HepG2 (cell line): ENCODE measurements around the gene PTGIR. TPM values are rescaled to one million over a fixed set of nuclear protein-coding genes. Genes with fewer than 3 reads are reported as not detected.

Experiments used
- ATAC-seq: fragments of 200-7000 bp; cut with Tn5 transposase; 3 replicates; pipeline ENCODE4 v1.9.1; 2020; ENCODE audit warnings: mild to moderate bottlenecking, moderate library complexity
- BruUV-seq: library from RNA; stranded (reverse); fragments of 400-500 nt; replicated peaks from 2 replicates; lab custom pipeline; 2021; lab: Mats Ljungman, UMichigan
- CTCF ChIA-PET: fragments of 300-600 bp; formaldehyde crosslinking; extraction: SDS; loops from one replicate; lab custom pipeline; 2021; ENCODE audit warnings: low total read pairs, inconsistent platforms, low intra/inter-chr PET ratio; lab: Yijun Ruan, JAX
- POLR2A ChIA-PET: fragments of 350-600 bp; sonication (Branson Sonifier 250); formaldehyde crosslinking; loops from one replicate; lab custom pipeline; 2020; ENCODE audit warnings: antibody characterized with exemption, inconsistent platforms; lab: Yijun Ruan, JAX
- DNase-seq: peaks from one replicate; pipeline ENCODE4 v3.0.0-alpha.2; 2015; ENCODE audit warnings: low spot score
- FAIRE-seq: peaks from 3 replicates; lab custom pipeline; 2011; peaks lifted over from hg19 to GRCh38; lab: Jason Lieb, UNC
- H2AFZ ChIP-seq: one replicate; pipeline ENCODE4 v1.6.1; 2011; ENCODE audit warnings: low read length, inconsistent platforms
- H3K27ac ChIP-seq: fragments of 300-600 bp; 3 replicates; pipeline ENCODE4 v1.8.0; 2011; ENCODE audit warnings: mixed run types, mild to moderate bottlenecking, mixed read lengths, low read length, inconsistent platforms; ENCODE audit not compliant: insufficient read depth; ENCODE audit errors: extremely low read length
- H3K27me3 ChIP-seq, 2 experiments: fragments of 200-600 bp in 1 of 2; 2 replicates in 1 of 2; 3 replicates in 1 of 2; pipeline versions ENCODE4 v1.6.0 to v1.8.0; 2011; ENCODE audit warnings: low read length in 2 of 2, mild to moderate bottlenecking in 2 of 2, moderate library complexity in 2 of 2, inconsistent platforms in 1 of 2; ENCODE audit not compliant: insufficient read depth in 2 of 2, control insufficient read depth in 1 of 2
- H3K36me3 ChIP-seq, 2 experiments: fragments of 200-600 bp in 1 of 2; replicated peaks in 1 of 2; 2 replicates in 1 of 2; 3 replicates in 1 of 2; pipeline versions ENCODE4 v1.5.1 to v1.8.0; 2011; ENCODE audit warnings: low read length in 2 of 2, inconsistent platforms in 1 of 2; ENCODE audit not compliant: insufficient read depth in 2 of 2, control insufficient read depth in 1 of 2
- H3K4me1 ChIP-seq: 2 replicates; pipeline ENCODE4 v1.5.1; 2012; ENCODE audit warnings: low read length, inconsistent platforms; ENCODE audit not compliant: insufficient read depth
- H3K4me2 ChIP-seq: 2 replicates; pipeline ENCODE4 v1.6.0; 2011; ENCODE audit warnings: low read depth, low read length, inconsistent platforms
- H3K4me3 ChIP-seq, 3 experiments: fragments of 200-600 bp in 1 of 3; sonication (generic), shearing (Covaris generic) in 1 of 3; replicated peaks in 1 of 3; 2 replicates each; pipeline ENCODE4 v1.5.1; 2011 to 2016; ENCODE audit warnings: low read length in 3 of 3, inconsistent platforms in 2 of 3, low read depth in 2 of 3, mild to moderate bottlenecking in 2 of 3, control low read depth in 1 of 3, mixed read lengths in 1 of 3; ENCODE audit not compliant: insufficient read depth in 1 of 3
- H3K79me2 ChIP-seq: one replicate; pipeline ENCODE4 v1.6.1; 2011; ENCODE audit warnings: low read length, inconsistent platforms; ENCODE audit not compliant: insufficient read depth
- H3K9ac ChIP-seq: 2 replicates; pipeline ENCODE4 v1.6.0; 2011; ENCODE audit warnings: mild to moderate bottlenecking, low read depth, low read length, inconsistent platforms; ENCODE audit not compliant: insufficient read depth
- H3K9me3 ChIP-seq: 2 replicates; pipeline ENCODE4 v1.5.1; 2012; ENCODE audit warnings: mild to moderate bottlenecking, low read length
- H4K20me1 ChIP-seq: 2 replicates; pipeline ENCODE4 v1.6.0; 2011; ENCODE audit warnings: inconsistent platforms, mild to moderate bottlenecking, low read length, moderate library complexity; ENCODE audit not compliant: insufficient read depth
- BCL6 ChIP-seq: IDR thresholded peaks from 2 replicates; pipeline ENCODE4 v1.6.1; 2016; ENCODE audit warnings: missing genetic modification reagents, missing compliant biosample characterization
- CREB1 ChIP-seq, 2 experiments: fragments of 450-650 bp in 1 of 2; IDR thresholded peaks; 2 replicates each; pipeline ENCODE4 v1.6.1; 2016 to 2017; ENCODE audit warnings: control low read depth in 1 of 2, mild to moderate bottlenecking in 1 of 2, missing compliant biosample characterization in 1 of 2, missing genetic modification characterization in 1 of 2
- HNRNPL ChIP-seq: fragments of 200-400 bp; formaldehyde crosslinking; IDR thresholded peaks from 2 replicates; pipeline ENCODE4 v1.6.1; 2017; ENCODE audit warnings: mild to moderate bottlenecking, low read depth, low read length
- KLF11 ChIP-seq: IDR thresholded peaks from 2 replicates; pipeline ENCODE4 v1.6.1; 2016; ENCODE audit warnings: missing compliant biosample characterization
- MAZ ChIP-seq, 2 experiments: sonication (generic) in 1 of 2; formaldehyde crosslinking in 1 of 2; IDR thresholded peaks; 2 replicates each; pipeline versions ENCODE4 v1.5.0 to v1.6.1; 2012 to 2020; ENCODE audit warnings: low read depth in 2 of 2, mild to moderate bottlenecking in 2 of 2, borderline replicate concordance in 1 of 2, improper control_type of control experiment in 1 of 2, low read length in 1 of 2, missing genetic modification reagents in 1 of 2, moderate library complexity in 1 of 2
- NR3C1 ChIP-seq: sonication (generic); formaldehyde crosslinking; IDR thresholded peaks from 2 replicates; pipeline ENCODE4 v1.4.0; 2020; ENCODE audit warnings: missing genetic modification reagents
- PLRG1 ChIP-seq: fragments of 450-650 bp; conservative IDR thresholded peaks from 2 replicates; pipeline ENCODE4 v1.6.1; 2016
- YEATS2 ChIP-seq: sonication (generic); formaldehyde crosslinking; IDR thresholded peaks from 2 replicates; pipeline ENCODE4 v1.4.0; 2020; ENCODE audit warnings: missing genetic modification reagents, borderline replicate concordance
- ZBTB42 ChIP-seq: sonication (generic); formaldehyde crosslinking; IDR thresholded peaks from 2 replicates; pipeline ENCODE4 v1.5.0; 2020; ENCODE audit warnings: mild to moderate bottlenecking, missing genetic modification reagents
- ZC3H13 ChIP-seq: sonication (generic); formaldehyde crosslinking; IDR thresholded peaks from 2 replicates; pipeline ENCODE4 v1.8.1; 2023; ENCODE audit warnings: mild to moderate bottlenecking, missing genetic modification reagents, moderate library complexity
- ZNF235 ChIP-seq: sonication (generic); formaldehyde crosslinking; IDR thresholded peaks from 2 replicates; pipeline ENCODE4 v1.8.1; 2023; ENCODE audit warnings: mild to moderate bottlenecking, missing genetic modification reagents, borderline replicate concordance
- ZNF296 ChIP-seq: sonication (generic); formaldehyde crosslinking; conservative IDR thresholded peaks from 2 replicates; pipeline ENCODE4 v1.5.0; 2020; ENCODE audit warnings: mild to moderate bottlenecking, missing genetic modification reagents
- WGBS: methylation state at CpG from one replicate; pipeline ENCODE4 v1.1.6; 2017; ENCODE audit warnings: low lambda C conversion rate; 5-methylcytosine and 5-hydroxymethylcytosine counted together
- in situ Hi-C: cut with HindIII; loops from 2 replicates; pipeline ENCODE4 v1.10.0; 2017; ENCODE audit warnings: low pct_unique_long_range_greater_than_20kb; ENCODE audit not compliant: extremely low pct_ligation_motif_present
- intact Hi-C: fragments of 100-400 bp; cut with micrococcal nuclease; formaldehyde crosslinking; loops from one replicate; pipeline ENCODE4 v1.10.0; 2022; ENCODE audit not compliant: unreplicated experiment
- polyA plus RNA-seq, 8 experiments: library from polyadenylated mRNA; depleted of rRNA in 3 of 8; stranded (reverse) in 7 of 8; unstranded in 1 of 8; fragments of >200 nt; fragmentation: Illumina TruSeq in 4 of 8; extraction: Trizol in 4 of 8; gene quantifications; 2 replicates each; pipeline versions ENCODE4 v1.2.1 to v1.2.3, GENCODE V29; 2011 to 2016; ENCODE audit warnings: low read depth in 4 of 8, missing spikeins in 1 of 8, mixed read lengths in 1 of 8; ENCODE audit not compliant: insufficient read depth in 1 of 8
- total RNA-seq, 5 experiments: library from RNA; depleted of rRNA; stranded (reverse); fragments of >200 nt; fragmentation: Illumina TruSeq; extraction: Trizol; gene quantifications; 2 replicates each; pipeline ENCODE4 v1.2.3, GENCODE V29; 2016; ENCODE audit warnings: low read depth in 1 of 5
- TF ChIP-seq, protein P1 (sequence below): sonication (generic); formaldehyde crosslinking; IDR thresholded peaks from 2 replicates; pipeline ENCODE4 v1.9.0; 2021; ENCODE audit warnings: missing genetic modification reagents, borderline replicate concordance
- TF ChIP-seq, protein P2 (sequence below): sonication (generic); formaldehyde crosslinking; IDR thresholded peaks from 2 replicates; pipeline ENCODE4 v1.4.0; 2020; ENCODE audit warnings: missing genetic modification reagents
- TF ChIP-seq, protein P3 (sequence below): sonication (generic); formaldehyde crosslinking; IDR thresholded peaks from 2 replicates; pipeline ENCODE4 v1.4.0; 2020; ENCODE audit warnings: missing genetic modification reagents
- TF ChIP-seq, protein P4 (sequence below): sonication (generic); formaldehyde crosslinking; IDR thresholded peaks from 2 replicates; pipeline ENCODE4 v1.8.1; 2023; ENCODE audit warnings: mild to moderate bottlenecking, missing genetic modification reagents

PTGIR gene
- total and polyA plus RNA-seq, 2 of the 13 experiments (the other 11 are each of a cell fraction or from before 2014, with no cell fraction given): not detected

DNA sequence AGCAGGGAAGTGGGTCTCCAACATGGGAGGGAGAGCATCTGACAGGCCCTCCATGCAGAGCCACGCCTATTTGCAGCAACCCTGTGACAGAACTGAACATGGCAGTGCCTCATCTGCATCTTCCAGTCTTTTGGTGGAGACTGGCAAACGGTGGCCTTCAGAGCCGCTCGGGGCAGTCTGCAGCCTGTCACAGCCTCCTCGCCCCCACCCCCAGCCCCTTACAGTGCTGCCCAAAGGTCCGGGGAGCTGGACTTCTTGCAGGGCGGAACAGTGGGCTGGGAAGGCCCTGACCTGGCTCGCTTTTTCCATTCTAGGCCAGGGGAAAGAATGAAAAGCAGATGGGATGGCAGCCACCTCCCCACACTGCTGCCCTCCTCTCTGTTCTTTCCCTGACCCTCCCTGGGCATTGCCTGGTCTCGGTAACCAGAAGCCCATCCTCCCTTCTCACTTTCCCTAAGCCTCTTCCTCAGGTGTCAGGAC is 21.1 kb downstream of the PTGIR start:
- Histone ChIP-seq H3K4me1 (peaks cover 37% of the 10 kb centered on the region), H3K36me3 (peaks cover 26 to 39% of the 10 kb centered on the region in 2 experiments; a peak in 4 of 5 replicates), H3K79me2 (peaks cover 40% of the 10 kb centered on the region), H3K4me2 (peak overlapping the region; percentile 92), H3K27ac (peak overlapping the region; percentile 90), H2AFZ (no peak overlapping the region), H3K4me3 (peak overlapping the region; percentile 94 to 100 (median 98)), H3K9me3 (0 out of 2 replicates have a peak, but pooled peaks cover 4% of the 10 kb centered on the region), H3K27me3 (no peaks in the 10 kb centered on the region; a peak in 1 of 5 replicates), H4K20me1 (peaks cover 15% of the 10 kb centered on the region; the same call in 1 of the 2 replicates), H3K9ac (peak overlapping the region; percentile 97)
- CTCF ChIA-PET: no interaction called here
- in situ Hi-C loops: no loop called here
- WGBS: 40% methylated on average over 6 of the region's 9 CpGs
- ATAC-seq (peak; percentile 14), DNase-seq (no peak), FAIRE-seq (no peak)
- POLR2A ChIA-PET: interaction anchor here (0.9 to 2.2 kb wide), 6 partner anchors 8 to 110 kb away, joined by 3 to 12 read pairs (median 8); partner anchors contain the start of gene DACT3
- intact Hi-C loops: no loop called here
- BruUV-seq: TSS peak; percentile 29
- TF ChIP-seq ZNF235 (CRISPR knock-in tag): 0 out of 2 replicates have a peak, but pooled peaks have one; percentile 7
- no peak for TF ChIP-seq ZNF296 (CRISPR knock-in tag)
- no peak for TF ChIP-seq CREB1 (IDR thresholded peaks at IDR 0.05)
- no peak for TF ChIP-seq CREB1 (CRISPR knock-in tag; IDR thresholded peaks at IDR 0.05)
- no peak for TF ChIP-seq PLRG1
- TF ChIP-seq MAZ (IDR thresholded peaks at IDR 0.05; ENCODE audit: borderline replicate concordance, low read depth, low read length): no peak
- 0 out of 2 replicates have a peak, but pooled peaks have one; percentile 36 for TF ChIP-seq MAZ (CRISPR knock-in tag; IDR thresholded peaks at IDR 0.05; ENCODE audit: low read depth)
- TF ChIP-seq, protein P1, sequence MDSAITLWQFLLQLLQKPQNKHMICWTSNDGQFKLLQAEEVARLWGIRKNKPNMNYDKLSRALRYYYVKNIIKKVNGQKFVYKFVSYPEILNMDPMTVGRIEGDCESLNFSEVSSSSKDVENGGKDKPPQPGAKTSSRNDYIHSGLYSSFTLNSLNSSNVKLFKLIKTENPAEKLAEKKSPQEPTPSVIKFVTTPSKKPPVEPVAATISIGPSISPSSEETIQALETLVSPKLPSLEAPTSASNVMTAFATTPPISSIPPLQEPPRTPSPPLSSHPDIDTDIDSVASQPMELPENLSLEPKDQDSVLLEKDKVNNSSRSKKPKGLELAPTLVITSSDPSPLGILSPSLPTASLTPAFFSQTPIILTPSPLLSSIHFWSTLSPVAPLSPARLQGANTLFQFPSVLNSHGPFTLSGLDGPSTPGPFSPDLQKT: no peak
- TF ChIP-seq ZC3H13 (CRISPR knock-in tag): no peak
- TF ChIP-seq YEATS2: no peak
- TF ChIP-seq, protein P2, sequence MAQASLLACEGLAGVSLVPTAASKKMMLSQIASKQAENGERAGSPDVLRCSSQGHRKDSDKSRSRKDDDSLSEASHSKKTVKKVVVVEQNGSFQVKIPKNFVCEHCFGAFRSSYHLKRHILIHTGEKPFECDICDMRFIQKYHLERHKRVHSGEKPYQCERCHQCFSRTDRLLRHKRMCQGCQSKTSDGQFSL: no peak
- TF ChIP-seq ZBTB42: no peak
- TF ChIP-seq HNRNPL: 0 out of 2 replicates have a peak, but pooled peaks have one; percentile 37
- TF ChIP-seq, protein P3, sequence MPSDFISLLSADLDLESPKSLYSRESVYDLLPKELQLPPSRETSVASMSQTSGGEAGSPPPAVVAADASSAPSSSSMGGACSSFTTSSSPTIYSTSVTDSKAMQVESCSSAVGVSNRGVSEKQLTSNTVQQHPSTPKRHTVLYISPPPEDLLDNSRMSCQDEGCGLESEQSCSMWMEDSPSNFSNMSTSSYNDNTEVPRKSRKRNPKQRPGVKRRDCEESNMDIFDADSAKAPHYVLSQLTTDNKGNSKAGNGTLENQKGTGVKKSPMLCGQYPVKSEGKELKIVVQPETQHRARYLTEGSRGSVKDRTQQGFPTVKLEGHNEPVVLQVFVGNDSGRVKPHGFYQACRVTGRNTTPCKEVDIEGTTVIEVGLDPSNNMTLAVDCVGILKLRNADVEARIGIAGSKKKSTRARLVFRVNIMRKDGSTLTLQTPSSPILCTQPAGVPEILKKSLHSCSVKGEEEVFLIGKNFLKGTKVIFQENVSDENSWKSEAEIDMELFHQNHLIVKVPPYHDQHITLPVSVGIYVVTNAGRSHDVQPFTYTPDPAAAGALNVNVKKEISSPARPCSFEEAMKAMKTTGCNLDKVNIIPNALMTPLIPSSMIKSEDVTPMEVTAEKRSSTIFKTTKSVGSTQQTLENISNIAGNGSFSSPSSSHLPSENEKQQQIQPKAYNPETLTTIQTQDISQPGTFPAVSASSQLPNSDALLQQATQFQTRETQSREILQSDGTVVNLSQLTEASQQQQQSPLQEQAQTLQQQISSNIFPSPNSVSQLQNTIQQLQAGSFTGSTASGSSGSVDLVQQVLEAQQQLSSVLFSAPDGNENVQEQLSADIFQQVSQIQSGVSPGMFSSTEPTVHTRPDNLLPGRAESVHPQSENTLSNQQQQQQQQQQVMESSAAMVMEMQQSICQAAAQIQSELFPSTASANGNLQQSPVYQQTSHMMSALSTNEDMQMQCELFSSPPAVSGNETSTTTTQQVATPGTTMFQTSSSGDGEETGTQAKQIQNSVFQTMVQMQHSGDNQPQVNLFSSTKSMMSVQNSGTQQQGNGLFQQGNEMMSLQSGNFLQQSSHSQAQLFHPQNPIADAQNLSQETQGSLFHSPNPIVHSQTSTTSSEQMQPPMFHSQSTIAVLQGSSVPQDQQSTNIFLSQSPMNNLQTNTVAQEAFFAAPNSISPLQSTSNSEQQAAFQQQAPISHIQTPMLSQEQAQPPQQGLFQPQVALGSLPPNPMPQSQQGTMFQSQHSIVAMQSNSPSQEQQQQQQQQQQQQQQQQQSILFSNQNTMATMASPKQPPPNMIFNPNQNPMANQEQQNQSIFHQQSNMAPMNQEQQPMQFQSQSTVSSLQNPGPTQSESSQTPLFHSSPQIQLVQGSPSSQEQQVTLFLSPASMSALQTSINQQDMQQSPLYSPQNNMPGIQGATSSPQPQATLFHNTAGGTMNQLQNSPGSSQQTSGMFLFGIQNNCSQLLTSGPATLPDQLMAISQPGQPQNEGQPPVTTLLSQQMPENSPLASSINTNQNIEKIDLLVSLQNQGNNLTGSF (CRISPR knock-in tag): no peak
- TF ChIP-seq BCL6 (CRISPR knock-in tag): no peak
- no peak for TF ChIP-seq NR3C1
- TF ChIP-seq, protein P4, sequence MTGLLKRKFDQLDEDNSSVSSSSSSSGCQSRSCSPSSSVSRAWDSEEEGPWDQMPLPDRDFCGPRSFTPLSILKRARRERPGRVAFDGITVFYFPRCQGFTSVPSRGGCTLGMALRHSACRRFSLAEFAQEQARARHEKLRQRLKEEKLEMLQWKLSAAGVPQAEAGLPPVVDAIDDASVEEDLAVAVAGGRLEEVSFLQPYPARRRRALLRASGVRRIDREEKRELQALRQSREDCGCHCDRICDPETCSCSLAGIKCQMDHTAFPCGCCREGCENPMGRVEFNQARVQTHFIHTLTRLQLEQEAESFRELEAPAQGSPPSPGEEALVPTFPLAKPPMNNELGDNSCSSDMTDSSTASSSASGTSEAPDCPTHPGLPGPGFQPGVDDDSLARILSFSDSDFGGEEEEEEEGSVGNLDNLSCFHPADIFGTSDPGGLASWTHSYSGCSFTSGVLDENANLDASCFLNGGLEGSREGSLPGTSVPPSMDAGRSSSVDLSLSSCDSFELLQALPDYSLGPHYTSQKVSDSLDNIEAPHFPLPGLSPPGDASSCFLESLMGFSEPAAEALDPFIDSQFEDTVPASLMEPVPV (CRISPR knock-in tag): no peak
- no peak for TF ChIP-seq KLF11 (CRISPR knock-in tag)
